Endothelial cell of umbilical vein (primary cell): ENCODE measurements around the gene ATP1A3. TPM values are rescaled to one million over a fixed set of nuclear protein-coding genes. Genes with fewer than 3 reads are reported as not detected.

Experiments
- BruUV-seq: library from RNA; stranded (reverse); fragments of 400-500 nt; replicated peaks from 2 replicates; lab custom pipeline; 2021; lab: Mats Ljungman, UMichigan
- CTCF ChIA-PET: fragments of 300-600, 350-600 bp; sonication (Branson Sonifier 250); formaldehyde crosslinking; loops from one replicate; lab custom pipeline; 2021; ENCODE audit warnings: antibody characterized with exemption, inconsistent platforms; lab: Charles Lee
- POLR2A ChIA-PET: fragments of 300-600, 350-600 bp; sonication (Branson Sonifier 250); formaldehyde crosslinking; loops from one replicate; lab custom pipeline; 2021; ENCODE audit warnings: antibody characterized with exemption, inconsistent platforms; lab: Charles Lee
- DNase-seq: peaks from one replicate; pipeline ENCODE4 v3.0.0-alpha.2; 2011; ENCODE audit warnings: low read depth, low spot score
- FAIRE-seq: peaks from 2 replicates; lab custom pipeline; 2011; peaks lifted over from hg19 to GRCh38; lab: Jason Lieb, UNC
- H2AFZ ChIP-seq: 2 replicates; pipeline ENCODE4 v1.6.0; 2012; ENCODE audit warnings: low read depth, low read length, control low read depth, inconsistent platforms
- H3K27ac ChIP-seq: 2 replicates; pipeline ENCODE4 v1.5.1; 2011; ENCODE audit warnings: low read depth, mild to moderate bottlenecking, control low read depth, low read length, moderate library complexity; ENCODE audit not compliant: insufficient read depth
- H3K27me3 ChIP-seq, 2 experiments: 2 replicates each; pipeline versions ENCODE4 v1.6.0 to v1.6.1; 2011; ENCODE audit warnings: low read length in 2 of 2, mixed read lengths in 1 of 2; ENCODE audit not compliant: control insufficient read depth in 2 of 2, insufficient read depth in 2 of 2
- H3K36me3 ChIP-seq, 2 experiments: 2 replicates in 1 of 2; 3 replicates in 1 of 2; pipeline ENCODE4 v1.5.1; 2011; ENCODE audit warnings: low read length in 2 of 2, mild to moderate bottlenecking in 1 of 2, moderate library complexity in 1 of 2; ENCODE audit not compliant: control insufficient read depth in 2 of 2, insufficient read depth in 2 of 2; ENCODE audit errors: extremely low read depth in 1 of 2
- H3K4me1 ChIP-seq: 3 replicates; pipeline ENCODE4 v1.5.1; 2011; ENCODE audit warnings: mild to moderate bottlenecking, low read length; ENCODE audit not compliant: control insufficient read depth, insufficient read depth; ENCODE audit errors: extremely low read depth
- H3K4me2 ChIP-seq: 2 replicates; pipeline ENCODE4 v1.6.1; 2011; ENCODE audit warnings: low read length, control low read depth, mixed read lengths; ENCODE audit not compliant: insufficient read depth
- H3K4me3 ChIP-seq, 3 experiments: fragments of 200-600 bp in 1 of 3; sonication (generic), shearing (Covaris generic) in 1 of 3; replicated peaks in 1 of 3; 2 replicates each; pipeline ENCODE4 v1.5.1; 2011 to 2016; ENCODE audit warnings: control low read depth in 3 of 3, low read length in 3 of 3, mild to moderate bottlenecking in 2 of 3, inconsistent platforms in 1 of 3, low read depth in 1 of 3, moderate library complexity in 1 of 3; ENCODE audit not compliant: insufficient read depth in 1 of 3
- H3K79me2 ChIP-seq: 2 replicates; pipeline ENCODE4 v1.6.0; 2012; ENCODE audit warnings: low read length, inconsistent platforms; ENCODE audit not compliant: control insufficient read depth, insufficient read depth
- H3K9ac ChIP-seq: replicated peaks from 2 replicates; pipeline ENCODE3; 2011; ENCODE audit warnings: low read length, control low read depth; ENCODE audit not compliant: insufficient read depth; ENCODE audit errors: extremely low read depth
- H3K9me1 ChIP-seq: replicated peaks from 3 replicates; pipeline ENCODE4 v1.6.0; 2011; ENCODE audit warnings: mild to moderate bottlenecking, low read length; ENCODE audit not compliant: control insufficient read depth, insufficient read depth; ENCODE audit errors: extremely low read depth
- H3K9me3 ChIP-seq: replicated peaks from 2 replicates; pipeline ENCODE4 v1.5.1; 2012; ENCODE audit warnings: low read length, inconsistent platforms; ENCODE audit not compliant: control insufficient read depth, insufficient read depth
- H4K20me1 ChIP-seq: replicated peaks from 2 replicates; pipeline ENCODE3; 2011; ENCODE audit warnings: mild to moderate bottlenecking, low read length; ENCODE audit not compliant: control insufficient read depth, insufficient read depth; ENCODE audit errors: extremely low read depth
- CTCF ChIP-seq, 2 donors: IDR thresholded peaks; 1 replicate in 1 of 2; 2 replicates in 1 of 2; pipeline ENCODE4 v1.5.1; 2011; ENCODE audit warnings: low read length in 2 of 2, mild to moderate bottlenecking in 2 of 2, moderate library complexity in 2 of 2, control low read depth in 1 of 2, inconsistent platforms in 1 of 2, low read depth in 1 of 2; ENCODE audit not compliant: insufficient read depth in 1 of 2; ENCODE audit errors: extremely low read depth in 1 of 2
- EZH2 ChIP-seq: IDR thresholded peaks from 2 replicates; pipeline ENCODE4 v1.6.1; 2012; ENCODE audit warnings: borderline replicate concordance, low read depth, mild to moderate bottlenecking, moderate library complexity, low read length, inconsistent platforms; ENCODE audit not compliant: severe bottlenecking
- FOS ChIP-seq: IDR thresholded peaks from 2 replicates; pipeline ENCODE4 v1.6.1; 2011; ENCODE audit warnings: mild to moderate bottlenecking, low read length, moderate library complexity, borderline replicate concordance; ENCODE audit not compliant: insufficient read depth
- GATA2 ChIP-seq: IDR thresholded peaks from 2 replicates; pipeline ENCODE4 v1.7.0; 2011; ENCODE audit warnings: low read depth, mild to moderate bottlenecking, moderate library complexity, mixed read lengths, low read length; ENCODE audit not compliant: insufficient read length, insufficient read depth
- JUN ChIP-seq: IDR thresholded peaks from 2 replicates; pipeline ENCODE4 v1.6.1; 2011; ENCODE audit warnings: borderline replicate concordance, low read depth; ENCODE audit not compliant: insufficient read length, insufficient read depth
- MAX ChIP-seq: IDR thresholded peaks from 2 replicates; pipeline ENCODE4 v1.6.1; 2011; ENCODE audit not compliant: insufficient read depth, insufficient read length
- MYC ChIP-seq: IDR thresholded peaks from one replicate; pipeline ENCODE4 v1.6.1; 2011; ENCODE audit warnings: mild to moderate bottlenecking, low read depth, low read length
- POLR2A ChIP-seq: IDR thresholded peaks from 2 replicates; pipeline ENCODE4 v1.6.1; 2012; ENCODE audit warnings: low read depth, mild to moderate bottlenecking, control low read depth, low read length
- POLR2AphosphoS5 ChIP-seq: IDR thresholded peaks from 2 replicates; pipeline ENCODE4 v1.6.1; 2012; ENCODE audit warnings: low read depth, mild to moderate bottlenecking, control low read depth, low read length, moderate library complexity; ENCODE audit not compliant: insufficient read depth
- dilution Hi-C: fragments of 300-500 bp; cut with MboI; formaldehyde crosslinking; loops from one replicate; pipeline ENCODE4 v1.15.0; 2019; ENCODE audit warnings: low sequenced_read_pairs; ENCODE audit not compliant: extremely low pct_ligation_motif_present
- intact Hi-C: fragments of 100-400 bp; cut with micrococcal nuclease; formaldehyde crosslinking; loops from one replicate; pipeline ENCODE4 v1.10.0; 2022
- polyA plus RNA-seq, 4 experiments: library from polyadenylated mRNA; depleted of rRNA in 3 of 4; stranded (reverse) in 3 of 4; unstranded in 1 of 4; fragments of >200 nt; gene quantifications; 2 replicates each; pipeline versions ENCODE4 v1.2.1 to v1.2.3, GENCODE V29; 2011 to 2012; ENCODE audit warnings: missing spikeins in 1 of 4
- total RNA-seq: library from RNA; stranded (reverse); gene quantifications from 2 replicates; pipeline ENCODE4 v1.2.3, GENCODE V29; 2021

The ATP1A3 gene
- total and polyA plus RNA-seq, 2 donors (not counting 3 experiments of a cell fraction or from before 2014, with no cell fraction given) = 0.40 TPM; not detected in 1

GRCh38 chr19:42040031-42040430 is 46.0 kb upstream of the ATP1A3 start:
- Histone ChIP-seq H3K79me2 (no peaks in the 10 kb centered on the region), H3K4me2 (no peak overlapping the region), H3K9me3 (no peaks in the 10 kb centered on the region), H3K9ac (no peak overlapping the region), H3K36me3 (no peaks in the 10 kb centered on the region), H3K27ac (no peak overlapping the region), H3K4me3 (no peak overlapping the region), H4K20me1 (no peaks in the 10 kb centered on the region), H3K9me1 (no peaks in the 10 kb centered on the region), H3K27me3 (no peaks in the 10 kb centered on the region), H2AFZ (no peak overlapping the region), H3K4me1 (no peaks in the 10 kb centered on the region)
- intact Hi-C loops = no loop called here
- POLR2A ChIA-PET = no interaction called here
- dilution Hi-C loops = no loop called here
- BruUV-seq = no TSS peak
- TF ChIP-seq CTCF (IDR thresholded peaks at IDR 0.05; ENCODE audit: extremely low read depth in 1 of 2, insufficient read depth in 1 of 2, low read depth in 1 of 2, low read length in 2 of 2) (no peak), GATA2 (no peak), JUN (no peak), FOS (no peak), MAX (no peak), MYC (no peak), POLR2A (no peak), EZH2 (no peak), POLR2AphosphoS5 (no peak)
- FAIRE-seq (no peak), DNase-seq (no peak)
- CTCF ChIA-PET = interaction anchor here (5.3 kb wide), 1 partner anchor 11 kb away, joined by 25 read pairs; no protein-coding TSS in a partner anchor
